Upper lobe of left lung (tissue), 4 donors: Measurements from ENCODE around the gene TRIM59.

Experiments
- CTCF ChIP-seq, 6 experiments: fragments of 450-650 bp in 4 of 6; fragments of 200-600 bp in 2 of 6; sonication (generic) in 2 of 6; IDR thresholded peaks; one replicate each; pipeline ENCODE4 v1.5.1; 2016 to 2019; ENCODE audit warnings: antibody characterized with exemption in 6 of 6
- EP300 ChIP-seq, 4 donors: sonication (generic); formaldehyde crosslinking; IDR thresholded peaks; one replicate each; pipeline ENCODE4 v1.5.1; 2017; ENCODE audit warnings: antibody characterized with exemption in 4 of 4, control low read depth in 2 of 4
- POLR2A ChIP-seq, 4 donors: fragments of 450-650 bp; IDR thresholded peaks; one replicate each; pipeline ENCODE4 v1.5.1; 2016 to 2017; ENCODE audit warnings: antibody characterized with exemption in 4 of 4, mild to moderate bottlenecking in 2 of 4
- POLR2AphosphoS5 ChIP-seq, 2 donors: sonication (generic); formaldehyde crosslinking; IDR thresholded peaks; one replicate each; pipeline ENCODE4 v1.5.1; 2017; ENCODE audit warnings: antibody characterized with exemption in 2 of 2

- TF ChIP-seq CTCF (IDR thresholded peaks at IDR 0.05) (no peak), POLR2A (IDR thresholded peaks at IDR 0.05) (no peak), POLR2AphosphoS5 (IDR thresholded peaks at IDR 0.05) (no peak), EP300 (IDR thresholded peaks at IDR 0.05) (no peak)
Observed at GRCh38 chr3:160412477-160412876, 37.1 kb downstream of the TRIM59 start.
